Large intestine (tissue), 12 donors: ENCODE data around the gene CLIC4. TPM values are rescaled to one million over a fixed set of nuclear protein-coding genes. Genes with fewer than 3 reads are reported as not detected.
A peak's percentile ranks its signal among the peaks of the same experiment; 100 is the strongest.
"Not testable (repeated sequence)": the region's sequence is repeated elsewhere in the genome, so short reads cannot be mapped to it uniquely, and the experiment has no call there.

Experiments
- DNase-seq, 2 donors: peaks; one replicate each; pipeline versions ENCODE4 v3.0.0 to v3.0.0-alpha.2; 2013
- H3K27ac ChIP-seq: one replicate; pipeline ENCODE4 v1.5.1; 2013; ENCODE audit warnings: low read length
- H3K27me3 ChIP-seq: 2 replicates; pipeline ENCODE4 v1.6.1; 2013; ENCODE audit warnings: low read length; ENCODE audit not compliant: control insufficient read depth, insufficient read depth
- H3K36me3 ChIP-seq: 2 replicates; pipeline ENCODE4 v1.6.1; 2013; ENCODE audit warnings: low read length; ENCODE audit not compliant: control insufficient read depth, insufficient read depth
- H3K4me1 ChIP-seq: one replicate; pipeline ENCODE4 v1.6.1; 2013; ENCODE audit warnings: low read length; ENCODE audit not compliant: control insufficient read depth, insufficient read depth
- H3K4me3 ChIP-seq: one replicate; pipeline ENCODE4 v1.5.1; 2013; ENCODE audit warnings: low read length
- H3K9me3 ChIP-seq: one replicate; pipeline ENCODE4 v1.6.1; 2013; ENCODE audit warnings: mild to moderate bottlenecking, low read depth, low read length, moderate library complexity; ENCODE audit not compliant: control insufficient read depth
- WGBS: methylation state at CpG from one replicate; pipeline ENCODE4 v1.1.5; 2013; ENCODE audit warnings: low lambda C conversion rate; ENCODE audit not compliant: insufficient coverage; 5-methylcytosine and 5-hydroxymethylcytosine counted together
- long read RNA-seq, 11 donors: transcript quantifications; one replicate each; lab custom pipeline, GENCODE V29; 2026
- polyA plus RNA-seq: library from polyadenylated mRNA; unstranded; fragments of 120-200 nt; gene quantifications from one replicate; pipeline ENCODE4 v1.2.1, GENCODE V29; 2013

The CLIC4 gene
- 70.3 TPM for polyA plus RNA-seq
- long read RNA-seq, donor 1, full-length matches to known transcripts = 12 of 12 reads
- long read RNA-seq, donor 1, partial matches to known transcripts = 0 of 12 reads
- long read RNA-seq, donor 1, other reads (novel, unspliced or antisense) = 0 of 12 reads
- long read RNA-seq, donor 2, full-length matches to known transcripts = 27 of 44 reads
- long read RNA-seq, donor 2, partial matches to known transcripts = 17 of 44 reads
- long read RNA-seq, donor 2, other reads (novel, unspliced or antisense) = 0 of 44 reads
- long read RNA-seq, donor 3 = 0 reads
- long read RNA-seq, donor 4, full-length matches to known transcripts = 1 of 1 reads
- long read RNA-seq, donor 4, partial matches to known transcripts = 0 of 1 reads
- long read RNA-seq, donor 4, other reads (novel, unspliced or antisense) = 0 of 1 reads
- long read RNA-seq, donor 5, full-length matches to known transcripts = 17 of 17 reads
- long read RNA-seq, donor 5, partial matches to known transcripts = 0 of 17 reads
- long read RNA-seq, donor 5, other reads (novel, unspliced or antisense) = 0 of 17 reads
- long read RNA-seq, donor 6, full-length matches to known transcripts = 17 of 23 reads
- long read RNA-seq, donor 6, partial matches to known transcripts = 6 of 23 reads
- long read RNA-seq, donor 6, other reads (novel, unspliced or antisense) = 0 of 23 reads
- long read RNA-seq, donor 7, full-length matches to known transcripts = 15 of 36 reads
- long read RNA-seq, donor 7, partial matches to known transcripts = 21 of 36 reads
- long read RNA-seq, donor 7, other reads (novel, unspliced or antisense) = 0 of 36 reads
- long read RNA-seq, donor 8, full-length matches to known transcripts = 19 of 50 reads
- long read RNA-seq, donor 8, partial matches to known transcripts = 31 of 50 reads
- long read RNA-seq, donor 8, other reads (novel, unspliced or antisense) = 0 of 50 reads
- long read RNA-seq, donor 9, full-length matches to known transcripts = 27 of 34 reads
- long read RNA-seq, donor 9, partial matches to known transcripts = 7 of 34 reads
- long read RNA-seq, donor 9, other reads (novel, unspliced or antisense) = 0 of 34 reads
- long read RNA-seq, donor 10, full-length matches to known transcripts = 17 of 17 reads
- long read RNA-seq, donor 10, partial matches to known transcripts = 0 of 17 reads
- long read RNA-seq, donor 10, other reads (novel, unspliced or antisense) = 0 of 17 reads
- long read RNA-seq, donor 11, full-length matches to known transcripts = 21 of 21 reads
- long read RNA-seq, donor 11, partial matches to known transcripts = 0 of 21 reads
- long read RNA-seq, donor 11, other reads (novel, unspliced or antisense) = 0 of 21 reads

DNA sequence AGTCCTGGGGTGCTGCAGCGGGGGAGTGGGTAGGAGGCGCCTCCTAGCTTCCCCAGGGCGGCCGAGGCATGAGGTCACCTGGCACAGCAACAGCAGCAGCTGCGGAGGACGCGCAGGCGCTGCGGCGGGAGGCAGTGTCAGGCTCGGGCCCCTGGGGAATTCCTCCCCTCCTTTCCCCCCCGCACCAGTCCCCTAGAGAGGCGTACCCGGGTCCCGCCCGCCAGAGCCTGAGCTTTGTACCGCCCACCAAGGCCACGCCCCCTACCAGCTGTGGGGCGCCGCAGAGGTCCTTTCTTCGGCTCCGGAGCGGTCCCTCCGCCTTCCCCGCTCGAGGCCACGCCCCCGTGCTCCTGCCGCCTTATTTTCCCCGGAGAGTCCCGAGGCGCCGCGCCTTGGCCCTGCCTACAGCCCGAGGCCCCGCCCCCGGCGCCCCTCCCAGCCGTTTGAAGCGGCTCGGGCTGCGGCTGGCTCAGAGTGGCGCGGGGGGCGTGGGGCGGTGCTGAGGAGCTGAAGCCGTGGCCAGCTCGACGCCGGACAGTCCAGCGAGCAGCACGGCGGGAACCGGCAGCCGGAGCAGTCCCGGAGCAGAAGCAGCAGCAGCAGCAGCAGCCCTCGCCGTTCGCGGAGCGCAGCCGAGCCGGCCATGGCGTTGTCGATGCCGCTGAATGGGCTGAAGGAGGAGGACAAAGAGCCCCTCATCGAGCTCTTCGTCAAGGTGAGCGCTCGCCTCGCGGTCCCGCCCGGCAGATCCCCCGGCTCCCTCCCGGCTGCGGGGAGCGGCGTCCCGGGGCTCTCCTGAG lies at the start of gene CLIC4:
TSS of gene CLIC4 (plus strand) at position 537 of the 800 bp plus-strand sequence. CDS start at position 644, 107 bp downstream.
- Histone ChIP-seq H3K27ac (peak within 1 kb of the TSS; percentile 73), H3K27me3 (peaks cover 3% of the 10 kb centered on the region), H3K4me3 (peak within 1 kb of the TSS; percentile 79), H3K36me3 (no peaks in the 10 kb centered on the region), H3K9me3 (no peaks in the 10 kb centered on the region), H3K4me1 (peaks cover 14% of the 10 kb centered on the region)
- DNase-seq = peak; percentile 100
- no CpG with 5 or more reads among the region's 80 CpGs for WGBS

DNA sequence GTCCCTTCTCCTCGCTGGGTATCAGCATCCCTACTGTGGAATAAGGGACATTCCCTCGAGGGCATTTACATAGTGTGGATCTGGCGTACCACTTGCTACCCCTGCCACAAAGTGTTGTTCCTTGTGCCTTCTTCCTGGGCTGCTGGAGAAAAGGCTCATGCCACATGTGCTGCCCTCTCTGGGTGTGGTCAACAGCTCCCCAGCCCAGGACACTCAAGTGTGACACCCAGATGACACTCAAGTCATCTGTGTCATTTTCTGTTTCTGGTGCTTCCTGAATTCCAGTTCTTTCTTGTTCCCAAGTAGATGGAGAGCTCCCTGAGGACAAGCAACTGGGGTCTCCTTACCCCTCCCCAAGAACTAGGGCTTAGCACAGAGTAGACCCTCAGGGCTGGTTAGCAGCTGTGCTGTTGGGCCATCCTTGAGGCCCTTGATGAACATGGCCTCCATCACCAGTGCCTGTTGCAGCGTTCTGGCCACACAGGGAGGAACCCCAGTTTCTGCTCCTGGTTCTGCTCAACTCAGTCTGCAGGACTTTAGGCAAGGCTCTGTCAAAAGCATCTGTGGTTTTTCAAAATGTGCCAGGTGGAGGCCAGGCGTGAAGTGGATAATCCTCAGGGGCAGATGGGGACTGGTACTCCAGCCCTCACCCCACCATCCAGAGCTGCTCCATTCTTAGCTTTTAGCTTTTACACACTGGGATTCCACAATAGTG lies 49.0 kb upstream of the CLIC4 start:
- H3K4me1 ChIP-seq = no peaks in the 10 kb centered on the region
- no peaks in the 10 kb centered on the region for H3K36me3 ChIP-seq
- no peak for DNase-seq
- H3K27me3 ChIP-seq = no peaks in the 10 kb centered on the region
- no peak overlapping the region for H3K4me3 ChIP-seq
- no CpG with 5 or more reads among the region's 5 CpGs for WGBS
- no peaks in the 10 kb centered on the region for H3K9me3 ChIP-seq
- no peak overlapping the region for H3K27ac ChIP-seq

- no peaks in the 10 kb centered on the region for H3K36me3 ChIP-seq
- no peak overlapping the region for H3K4me3 ChIP-seq
- WGBS = no CpG with 5 or more reads among the region's 15 CpGs
- H3K9me3 ChIP-seq = no peaks in the 10 kb centered on the region
- no peak overlapping the region for H3K27ac ChIP-seq
- no peaks in the 10 kb centered on the region for H3K27me3 ChIP-seq
- no peak for DNase-seq
- no peaks in the 10 kb centered on the region for H3K4me1 ChIP-seq
These were observed 48.4 kb upstream of the CLIC4 start for GRCh38 chr1:24696756-24697330.

DNA sequence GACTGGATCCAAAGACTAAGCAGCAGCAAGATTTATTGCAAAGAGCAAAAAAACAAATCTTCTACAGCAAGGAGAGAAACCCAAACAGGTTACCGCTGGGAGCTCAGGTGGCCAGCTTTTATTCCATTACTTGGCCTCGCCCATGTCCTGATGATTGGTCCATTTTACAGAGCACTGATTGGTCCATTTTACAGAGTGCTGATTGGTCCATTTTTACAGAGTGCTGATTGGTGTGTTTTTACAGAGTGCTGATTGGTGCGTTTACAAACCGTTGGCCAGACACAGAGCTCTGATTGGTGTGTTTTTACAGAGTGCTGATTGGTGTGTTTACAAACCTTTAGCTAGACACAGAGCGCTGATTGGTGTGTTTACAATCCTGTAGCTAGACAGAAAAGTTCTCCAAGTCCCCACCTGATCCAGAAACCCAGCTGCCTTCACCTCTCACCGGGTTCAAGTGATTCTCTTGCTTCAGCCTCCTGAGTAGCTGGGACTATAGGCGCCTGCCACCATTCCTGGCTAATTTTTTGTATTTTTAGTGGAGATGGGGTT lies 47.7 kb upstream of the CLIC4 start:
- H3K36me3 ChIP-seq, H3K9me3 ChIP-seq, H3K4me1 ChIP-seq, DNase-seq, H3K27ac ChIP-seq, H3K27me3 ChIP-seq, H3K4me3 ChIP-seq: not testable (repeated sequence)
- no CpG with 5 or more reads among the region's 7 CpGs for WGBS

DNA sequence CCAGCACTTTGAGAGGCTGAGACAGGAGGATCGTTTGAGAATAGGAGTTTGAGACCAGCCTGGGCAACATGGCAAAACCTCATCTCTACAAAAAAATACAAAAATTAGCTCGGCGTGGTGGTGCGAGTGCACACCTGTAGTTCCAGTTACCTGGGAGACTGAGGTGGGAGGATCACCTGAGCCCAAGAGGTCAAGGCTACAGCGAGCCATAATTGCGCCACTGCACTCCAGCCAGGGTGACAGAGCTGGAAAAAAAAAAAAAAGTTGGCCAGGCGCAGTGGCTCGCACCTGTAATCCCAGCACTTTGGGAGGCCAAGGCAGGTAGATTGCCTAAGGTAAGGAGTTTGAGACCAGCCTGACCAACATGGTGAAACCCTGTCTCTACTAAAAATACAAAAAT lies 46.9 kb upstream of the CLIC4 start:
- not testable (repeated sequence) for H3K27ac ChIP-seq, H3K4me1 ChIP-seq, DNase-seq, H3K9me3 ChIP-seq, H3K36me3 ChIP-seq, H3K4me3 ChIP-seq, H3K27me3 ChIP-seq
- no CpG with 5 or more reads among the region's 8 CpGs for WGBS

GRCh38 chr1:24699628-24700027 lies 45.6 kb upstream of the CLIC4 start:
- DNase-seq = no peak
- Histone ChIP-seq H3K27ac (no peak overlapping the region), H3K4me1 (no peaks in the 10 kb centered on the region), H3K36me3 (no peaks in the 10 kb centered on the region), H3K9me3 (no peaks in the 10 kb centered on the region), H3K4me3 (no peak overlapping the region), H3K27me3 (no peaks in the 10 kb centered on the region)
- no CpG with 5 or more reads among the region's 7 CpGs for WGBS

DNA sequence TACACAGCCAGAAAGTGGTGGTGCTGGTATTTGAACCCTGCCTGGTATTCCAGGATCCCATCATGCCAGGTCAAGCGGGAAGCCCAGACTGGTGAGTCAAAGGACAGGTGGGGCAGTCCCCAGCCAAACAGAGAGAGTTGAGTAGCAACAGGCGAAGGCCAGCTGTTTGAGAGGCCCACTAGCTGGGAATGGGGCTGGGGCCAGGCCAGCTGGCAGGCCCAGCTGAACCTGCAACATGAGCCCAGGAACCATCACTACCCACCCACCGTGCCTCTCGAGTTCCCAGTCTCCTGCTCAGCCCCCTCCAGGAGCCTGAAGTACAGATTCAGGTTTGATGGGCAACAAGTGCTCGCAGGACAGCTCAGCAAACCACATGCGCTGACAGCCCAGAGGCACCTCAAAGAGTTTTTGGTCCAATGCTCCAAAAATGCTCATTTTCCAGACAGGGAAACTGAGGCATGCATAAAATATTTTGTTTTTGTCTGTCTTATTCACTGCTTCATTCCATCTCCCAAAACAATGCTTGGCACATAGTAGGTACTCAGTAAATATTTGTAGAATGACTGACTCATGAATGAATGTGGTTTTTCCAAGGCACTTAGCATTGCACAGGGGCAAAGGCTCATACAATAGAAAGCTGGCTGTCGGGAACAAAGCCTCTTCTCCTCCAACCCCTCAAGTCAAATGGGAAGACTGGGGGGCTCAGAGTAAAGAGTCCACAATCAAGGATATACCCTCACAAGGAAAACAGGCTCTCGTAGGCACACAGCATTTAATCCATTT lies 42.5 kb upstream of the CLIC4 start:
- peaks cover 7% of the 10 kb centered on the region for H3K4me1 ChIP-seq
- no peak for DNase-seq
- H3K27ac ChIP-seq = no peak overlapping the region
- no peak overlapping the region for H3K4me3 ChIP-seq
- no peaks in the 10 kb centered on the region for H3K9me3 ChIP-seq
- no peaks in the 10 kb centered on the region for H3K27me3 ChIP-seq
- no peaks in the 10 kb centered on the region for H3K36me3 ChIP-seq
- 100% methylated on average over 1 of the region's 8 CpGs for WGBS

DNA sequence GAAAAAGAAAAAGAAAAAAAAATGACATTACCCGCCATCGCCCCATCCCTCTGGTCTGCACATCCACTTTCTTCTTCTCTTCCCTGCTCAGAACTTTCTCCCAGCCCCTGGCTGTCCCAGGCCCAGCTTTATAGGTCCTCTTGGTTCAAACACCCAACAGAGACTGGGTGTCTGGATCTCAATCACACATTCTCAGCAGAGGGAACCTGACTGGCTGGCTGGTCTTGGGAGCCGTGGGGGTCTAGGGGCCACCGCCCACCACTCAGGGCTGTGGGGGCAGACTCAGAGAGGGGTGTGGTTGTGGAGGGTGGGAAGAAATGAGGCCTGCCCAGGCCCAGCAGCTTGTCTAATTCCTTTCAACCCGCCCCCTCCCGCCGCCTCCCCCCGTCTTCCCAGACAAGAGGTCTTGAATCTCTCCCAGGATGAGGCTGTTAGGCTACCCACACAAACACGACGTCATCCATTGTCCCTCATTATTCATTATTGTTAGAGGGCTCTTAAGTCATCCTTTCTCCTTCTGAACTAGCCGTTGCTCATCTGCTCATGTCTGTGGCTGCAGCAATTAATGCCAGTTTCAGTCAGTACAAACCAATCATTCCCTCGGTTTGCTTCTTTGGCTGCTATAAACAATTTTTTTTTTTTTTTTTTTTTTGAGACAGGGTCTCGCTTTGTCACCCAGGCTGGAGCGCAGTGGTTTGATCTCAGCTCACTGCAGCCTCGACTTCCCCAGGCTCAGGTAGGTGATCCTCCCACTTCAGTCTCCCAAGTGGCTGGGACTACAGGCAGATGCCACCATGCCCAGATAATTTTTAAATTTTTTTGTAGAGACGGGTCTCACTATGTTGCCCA lies 40.6 kb upstream of the CLIC4 start:
- Histone ChIP-seq H3K27ac (peak overlapping the region; percentile 78), H3K36me3 (no peaks in the 10 kb centered on the region), H3K9me3 (no peaks in the 10 kb centered on the region), H3K4me1 (peaks cover 7% of the 10 kb centered on the region), H3K4me3 (peak overlapping the region; percentile 40), H3K27me3 (no peaks in the 10 kb centered on the region)
- WGBS = 54% methylated on average over 2 of the region's 16 CpGs
- DNase-seq = no peak
